Measurements from ENCODE around the gene LEPROT. TPM values are rescaled to one million over a fixed set of nuclear protein-coding genes. Genes with fewer than 3 reads are reported as not detected.

Gene LEPROT
- total RNA-seq, 1 experiment from 2014 or later: 18.1 TPM

GRCh38 chr1:65386439-65386838 is 34.0 kb upstream of the LEPROT start:
- no peaks in the 10 kb centered on the region for H3K27me3 Mint-ChIP-seq (ENCODE audit: low read depth)

More at GRCh38 chr1:65386439-65386838, 34.0 kb upstream of the LEPROT start:
- Mint-ChIP-seq H3K27ac (no peak overlapping the region), H3K36me3 (peaks cover 12% of the 10 kb centered on the region), H3K4me1 (0 out of 2 replicates have a peak, but pooled peaks cover 4% of the 10 kb centered on the region), H3K4me3 (no peak overlapping the region), H3K9me3 (peaks cover 15% of the 10 kb centered on the region)
- POLR2A ChIA-PET: no interaction called here
- ATAC-seq (no peak), DNase-seq (ENCODE audit: low spot score) (no peak)
- CTCF ChIA-PET: no interaction called here
- TF ChIP-seq JUN (CRISPR knock-in tag; IDR thresholded peaks at IDR 0.05) (no peak), JAZF1 (CRISPR knock-in tag; IDR thresholded peaks at IDR 0.05) (no peak), PREB (CRISPR knock-in tag; IDR thresholded peaks at IDR 0.05; ENCODE audit: borderline replicate concordance) (no peak), AR (CRISPR knock-in tag; IDR thresholded peaks at IDR 0.05) (no peak), STAT6 (CRISPR knock-in tag; conservative IDR thresholded peaks at IDR 0.05; ENCODE audit: low read depth) (no peak), FOXP4 (CRISPR knock-in tag; IDR thresholded peaks at IDR 0.05) (no peak), ERG (CRISPR knock-in tag; IDR thresholded peaks at IDR 0.05) (no peak), IRF1 (CRISPR knock-in tag; IDR thresholded peaks at IDR 0.05) (no peak)
